HG02798 (cell line): ENCODE results near the gene MFF.
"Not testable (repeated sequence)": the region's sequence is repeated elsewhere in the genome, so short reads cannot be mapped to it uniquely, and the experiment has no call there.

Source experiments
- ATAC-seq: cut with Tn5 transposase; IDR thresholded peaks from one replicate; pipeline ENCODE4 v1.9.1; 2021; ENCODE audit warnings: mild to moderate bottlenecking; ENCODE audit not compliant: unreplicated experiment, poor library complexity

Gene MFF

GRCh38 chr2:227376656-227377396 is 51.8 kb downstream of the MFF start:
- ATAC-seq, result no peak

- ATAC-seq, result no peak
Measured at GRCh38 chr2:227377467-227378351, 52.7 kb downstream of the MFF start.

GRCh38 chr2:227378371-227378782 is 53.3 kb downstream of the MFF start:
- ATAC-seq, result no peak

GRCh38 chr2:227379095-227379494 is 54.0 kb downstream of the MFF start, which contains the start of gene TM4SF20:
Gene TM4SF20, minus strand, starts transcription at chr2:227379306. Its CDS starts 38 bp downstream, at chr2:227379268.
- ATAC-seq, result no peak

- ATAC-seq, result not testable (repeated sequence)
Measured at GRCh38 chr2:227382241-227382835, 57.3 kb downstream of the MFF start.

- no peak for ATAC-seq
Measured at GRCh38 chr2:227383686-227384085, 58.6 kb downstream of the MFF start.

- no peak for ATAC-seq
Measured at GRCh38 chr2:227386630-227387029, 61.6 kb downstream of the MFF start.

GRCh38 chr2:227387583-227387982 is 62.5 kb downstream of the MFF start, which contains the start of gene SCYGR1:
Gene SCYGR1, minus strand, starts transcription at chr2:227387949. Its CDS starts 0 bp downstream, at chr2:227387949.
- ATAC-seq, result not testable (repeated sequence)

- ATAC-seq, result no peak
Measured at GRCh38 chr2:227388537-227389011, 63.5 kb downstream of the MFF start.

GRCh38 chr2:227389231-227389630 is 64.2 kb downstream of the MFF start:
- ATAC-seq, result no peak

GRCh38 chr2:227389661-227390060 is 64.6 kb downstream of the MFF start:
- ATAC-seq, result no peak

GRCh38 chr2:227390468-227391256 is 65.6 kb downstream of the MFF start:
- ATAC-seq, result no peak

GRCh38 chr2:227394401-227394800 is 69.3 kb downstream of the MFF start:
- no peak for ATAC-seq

- ATAC-seq, result no peak
Measured at GRCh38 chr2:227395556-227395955, 70.5 kb downstream of the MFF start.

- no peak for ATAC-seq
Measured at GRCh38 chr2:227397562-227397961, 72.5 kb downstream of the MFF start.

- no peak for ATAC-seq
Measured at GRCh38 chr2:227398684-227399670, 73.9 kb downstream of the MFF start.

- no peak for ATAC-seq
Measured at GRCh38 chr2:227401550-227401949, 76.5 kb downstream of the MFF start.

GRCh38 chr2:227402321-227402720 is 77.3 kb downstream of the MFF start:
- ATAC-seq, result no peak

GRCh38 chr2:227402959-227403358 is 77.9 kb downstream of the MFF start:
- ATAC-seq, result no peak
